WTC11 (cell line): ENCODE measurements around the gene PDIA2.

Experiments
- CREB1 ChIP-seq: sonication (generic); formaldehyde crosslinking; IDR thresholded peaks from 2 replicates; pipeline ENCODE4 v1.8.0; 2023; ENCODE audit warnings: mild to moderate bottlenecking, missing genetic modification reagents
- CTCF ChIP-seq: fragments of 200-600 bp; IDR thresholded peaks from 2 replicates; pipeline ENCODE4 v1.8.0; 2022; ENCODE audit warnings: antibody characterized with exemption
- FOXK1 ChIP-seq: sonication (generic); formaldehyde crosslinking; IDR thresholded peaks from 2 replicates; pipeline ENCODE4 v1.8.0; 2022; ENCODE audit warnings: mild to moderate bottlenecking, moderate library complexity, missing genetic modification reagents
- GRHL2 ChIP-seq: fragments of 250-450 bp; sonication (Bioruptor Pico); IDR thresholded peaks from 2 replicates; pipeline ENCODE4 v1.8.0; 2022; ENCODE audit warnings: mild to moderate bottlenecking, moderate library complexity; ENCODE audit not compliant: insufficient replicate concordance, severe bottlenecking
- NFYB ChIP-seq: sonication (generic); formaldehyde crosslinking; conservative IDR thresholded peaks from 2 replicates; pipeline ENCODE4 v1.8.0; 2022; ENCODE audit warnings: low read depth, missing genetic modification reagents
- NR1H2 ChIP-seq: sonication (generic); formaldehyde crosslinking; IDR thresholded peaks from 2 replicates; pipeline ENCODE4 v1.9.0; 2021; ENCODE audit warnings: mild to moderate bottlenecking, moderate library complexity, missing genetic modification reagents
- ZNF263 ChIP-seq: sonication (generic); formaldehyde crosslinking; IDR thresholded peaks from 2 replicates; pipeline ENCODE4 v1.8.1; 2022; ENCODE audit warnings: low read depth, mild to moderate bottlenecking, moderate library complexity, missing genetic modification reagents
- ZNF423 ChIP-seq: fragments of 250-450 bp; sonication (Bioruptor Pico); IDR thresholded peaks from 2 replicates; pipeline ENCODE4 v2.1.2; 2022; ENCODE audit warnings: mild to moderate bottlenecking, moderate library complexity
- ZNF532 ChIP-seq: fragments of 250-450 bp; sonication (Bioruptor Pico); IDR thresholded peaks from 2 replicates; pipeline ENCODE4 v1.9.0; 2021; ENCODE audit warnings: mild to moderate bottlenecking, borderline replicate concordance

- no peak for TF ChIP-seq CTCF
- no peak for TF ChIP-seq CREB1 (CRISPR knock-in tag)
- TF ChIP-seq ZNF532: no peak
- no peak for TF ChIP-seq FOXK1 (CRISPR knock-in tag)
- no peak for TF ChIP-seq ZNF263 (CRISPR knock-in tag)
- no peak for TF ChIP-seq GRHL2 (CRISPR knock-in tag)
- TF ChIP-seq NR1H2 (CRISPR knock-in tag): no peak
- no peak for TF ChIP-seq NFYB (CRISPR knock-in tag)
- no peak for TF ChIP-seq ZNF423 (CRISPR knock-in tag)
Measured at GRCh38 chr16:263944-264343, 19.0 kb upstream of the PDIA2 start.
